Stimulated activated CD4-positive, alpha-beta T cell treated with anti-CD3 and anti-CD28 coated beads, Interleukin-4, amount 100 ng/mL, for 4 hours (primary cell): ENCODE results near the gene INTU.

ENCODE experiments used
- DNase-seq, 2 experiments: peaks; one replicate each; pipeline ENCODE4 v3.0.0-alpha.2; 2020

The INTU gene

GRCh38 chr4:127759228-127759820 is 126.6 kb downstream of the INTU start:
- DNase-seq: no peak

- no peak for DNase-seq
Measured at GRCh38 chr4:127759893-127760292, 127.1 kb downstream of the INTU start.

- DNase-seq: no peak
Measured at GRCh38 chr4:127771535-127772275, 138.9 kb downstream of the INTU start.

- no peak for DNase-seq
Measured at GRCh38 chr4:127772769-127773671, 140.3 kb downstream of the INTU start.

- no peak for DNase-seq
Measured at GRCh38 chr4:127775843-127776242, 143.1 kb downstream of the INTU start.
